Measurements from ENCODE around the gene TMEM164.

GRCh38 chrX:110089656-110090403 lies 86.9 kb downstream of the TMEM164 start:
- TF ChIP-seq CTCF (conservative IDR thresholded peaks at IDR 0.05; ENCODE audit: low read depth, low read length) (no peak), RCOR1 (IDR thresholded peaks at IDR 0.05; ENCODE audit: insufficient replicate concordance, low read length) (no peak), POLR2A (IDR thresholded peaks at IDR 0.05; ENCODE audit: low read depth, low read length) (no peak), CEBPB (IDR thresholded peaks at IDR 0.05; ENCODE audit: low read depth, low read length) (no peak), RFX5 (IDR thresholded peaks at IDR 0.05; ENCODE audit: low read depth, low read length) (no peak), ELK1 (IDR thresholded peaks at IDR 0.05; ENCODE audit: borderline replicate concordance, low read depth, low read length) (no peak), RAD21 (IDR thresholded peaks at IDR 0.05; ENCODE audit: low read length) (no peak), FOS (IDR thresholded peaks at IDR 0.05; ENCODE audit: low read depth, low read length) (no peak), BHLHE40 (IDR thresholded peaks at IDR 0.05; ENCODE audit: low read depth, low read length) (no peak), SMC3 (IDR thresholded peaks at IDR 0.05; ENCODE audit: low read depth, low read length) (no peak)

Data from IMR-90 (cell line).